Measurements from ENCODE around the gene VWCE.

Gene VWCE

DNA sequence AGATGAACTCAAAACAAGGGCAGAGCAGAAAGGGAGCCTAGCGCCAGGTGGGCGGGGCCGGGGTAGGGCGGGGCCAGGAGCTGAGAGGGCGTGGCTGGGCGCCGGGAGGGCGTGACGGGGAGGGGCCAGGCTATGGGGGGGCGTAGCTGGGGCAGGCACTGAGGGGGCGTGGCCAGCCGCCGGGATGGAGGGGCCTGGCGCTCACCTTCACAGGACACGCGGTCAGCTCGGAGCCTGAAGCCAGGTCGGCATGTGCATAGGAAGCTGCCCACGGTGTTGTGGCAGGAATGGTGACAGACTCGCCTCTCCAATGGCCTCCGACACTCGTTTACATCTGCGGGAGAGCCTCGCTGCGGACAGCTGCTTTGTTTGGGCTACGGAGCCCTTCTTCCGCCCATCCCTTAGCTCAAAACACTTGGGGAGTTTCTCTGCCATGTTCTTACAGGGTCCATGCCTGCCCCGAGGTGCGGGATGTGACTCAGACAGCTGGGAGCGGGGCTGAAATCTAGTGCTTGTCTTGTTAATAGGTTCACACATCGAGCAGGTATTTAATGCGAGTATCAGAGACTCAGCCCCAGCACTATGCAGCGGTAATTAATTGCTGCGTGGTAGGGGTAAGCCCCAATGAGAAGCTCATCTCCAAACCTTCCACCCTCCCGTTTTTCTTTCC, 13.4 kb downstream of the VWCE start:
- no peak for DNase-seq (ENCODE audit: low read depth)

DNA sequence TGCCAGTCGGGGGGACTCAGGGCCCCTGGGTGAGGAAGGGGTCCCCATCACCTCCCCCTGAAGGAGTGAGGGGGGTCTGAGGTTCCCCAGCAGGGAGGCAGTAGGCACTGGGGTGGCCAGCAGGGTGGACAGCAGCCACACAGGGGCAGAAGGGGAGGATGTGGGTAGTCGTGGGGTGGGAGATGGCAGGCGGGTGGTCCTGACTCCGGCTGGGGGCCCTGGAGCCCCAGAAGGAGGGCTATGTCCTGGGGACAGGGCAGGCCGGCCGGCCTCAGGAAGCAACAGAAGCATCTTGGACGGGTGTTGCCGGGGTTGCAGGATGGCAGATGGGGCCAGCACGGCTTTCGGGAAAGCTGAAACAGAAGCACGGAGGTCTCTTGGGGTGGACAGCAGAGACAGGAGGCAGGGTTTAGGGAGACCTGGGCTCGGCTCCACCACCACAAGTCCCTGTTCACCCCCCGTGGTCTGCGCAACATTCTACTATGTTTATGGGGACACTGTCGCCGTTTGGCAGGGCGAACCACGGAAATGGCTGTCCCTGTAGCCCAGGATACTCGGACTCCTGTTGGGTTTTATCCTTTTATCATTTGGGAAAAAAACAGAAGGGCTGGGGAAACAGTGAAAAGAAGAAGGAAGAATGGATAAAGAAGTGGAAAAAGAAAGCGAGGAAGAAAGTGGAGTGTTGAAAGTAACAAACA, 14.1 kb downstream of the VWCE start:
- DNase-seq (ENCODE audit: low read depth), result no peak

DNA sequence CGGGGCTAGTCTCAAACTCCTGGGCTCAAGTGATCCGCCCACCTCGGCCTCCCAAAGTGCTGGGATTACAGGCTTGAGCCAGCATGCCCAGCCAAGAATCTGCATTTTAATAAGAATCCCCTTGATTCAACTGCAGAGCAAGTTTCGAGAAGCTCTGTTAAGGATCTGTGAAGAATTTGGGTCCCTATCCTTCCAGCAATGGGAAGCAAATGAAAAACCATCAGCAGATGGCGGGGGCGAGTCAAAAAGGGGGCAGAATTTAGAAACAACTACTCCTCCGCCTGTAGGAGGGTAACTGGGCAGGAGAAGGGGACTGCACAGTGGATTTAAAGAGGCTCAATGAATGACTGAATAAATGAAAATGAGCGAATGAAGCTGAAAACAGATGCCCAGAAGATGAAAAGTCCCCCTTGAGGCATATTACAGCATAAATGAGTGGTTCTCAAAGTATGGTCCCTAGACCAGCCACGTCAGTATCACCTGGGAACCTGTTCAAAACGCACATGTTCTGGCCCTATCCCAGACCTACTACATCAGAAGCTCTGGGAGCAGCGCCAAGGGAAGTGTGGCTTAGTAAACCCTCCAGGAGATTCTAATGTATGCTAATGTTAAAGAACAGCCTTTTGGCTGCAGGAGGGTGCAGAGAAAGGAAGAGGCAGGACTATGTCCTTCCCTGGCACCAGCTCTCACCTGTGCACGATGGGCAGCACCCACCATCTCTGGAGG, 15.0 kb downstream of the VWCE start:
- no peak for DNase-seq (ENCODE audit: low read depth)

DNA sequence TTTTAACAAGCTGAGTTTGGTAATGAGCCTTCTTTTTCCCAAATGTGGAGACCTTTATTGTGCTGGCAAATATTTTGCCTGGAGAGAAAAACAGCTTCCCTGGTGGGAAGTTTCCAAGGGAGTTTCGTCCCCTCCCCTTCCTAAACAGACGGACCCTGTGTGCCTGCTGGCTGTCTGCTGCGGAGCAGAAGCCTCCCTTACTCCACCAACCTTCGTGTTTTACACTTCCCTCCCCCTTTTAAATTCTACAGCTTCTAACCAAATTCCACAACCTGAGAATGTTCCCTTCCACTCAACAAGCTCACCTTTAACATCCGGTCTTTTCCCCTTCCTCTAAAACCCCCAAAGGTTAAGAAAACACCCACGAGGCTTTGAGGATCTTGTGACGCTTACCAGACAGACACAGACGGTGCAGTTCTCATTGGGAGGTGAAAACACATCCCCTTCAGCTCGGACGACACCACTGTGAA, 17.1 kb downstream of the VWCE start:
- DNase-seq (ENCODE audit: low read depth), result no peak

DNA sequence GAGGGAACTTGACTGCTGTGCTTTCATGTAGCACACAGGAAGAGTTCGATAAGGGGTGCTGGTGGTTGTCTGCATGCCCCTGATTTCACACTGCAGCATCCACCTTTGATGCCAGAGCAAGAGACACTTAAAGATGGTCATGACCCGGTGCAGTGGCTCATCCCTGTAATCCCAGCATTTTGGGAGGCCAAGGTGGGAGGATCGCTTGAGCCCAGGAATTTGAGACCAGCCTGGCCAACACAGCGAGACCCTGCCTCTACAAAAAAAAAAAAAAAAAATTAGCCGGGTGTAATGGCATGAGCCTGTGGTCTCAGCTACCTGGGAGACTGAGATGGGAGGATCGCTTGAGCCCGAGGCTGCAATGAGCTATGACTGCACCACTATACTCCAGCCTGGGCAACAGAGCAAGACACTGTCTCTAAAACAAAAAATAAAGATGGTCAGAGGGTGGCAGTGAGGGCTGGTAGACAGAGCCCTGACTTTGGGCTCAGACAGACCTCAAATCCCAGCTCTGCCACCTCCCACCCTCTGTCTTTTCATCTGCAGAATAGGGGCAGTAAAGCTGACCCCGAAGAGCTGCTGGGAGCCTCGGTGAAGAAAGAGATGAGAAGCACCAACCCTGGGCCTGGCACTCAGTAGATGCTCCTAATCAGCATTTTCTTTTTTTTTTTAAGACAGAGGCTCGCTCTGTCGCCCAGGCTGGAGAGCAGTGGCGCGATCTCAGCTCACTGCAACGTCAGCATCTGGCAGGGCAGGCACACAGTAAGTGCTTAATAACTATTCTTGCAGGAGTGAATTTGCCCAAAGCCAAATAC, 17.7 kb downstream of the VWCE start:
- DNase-seq (ENCODE audit: low read depth), result no peak

DNA sequence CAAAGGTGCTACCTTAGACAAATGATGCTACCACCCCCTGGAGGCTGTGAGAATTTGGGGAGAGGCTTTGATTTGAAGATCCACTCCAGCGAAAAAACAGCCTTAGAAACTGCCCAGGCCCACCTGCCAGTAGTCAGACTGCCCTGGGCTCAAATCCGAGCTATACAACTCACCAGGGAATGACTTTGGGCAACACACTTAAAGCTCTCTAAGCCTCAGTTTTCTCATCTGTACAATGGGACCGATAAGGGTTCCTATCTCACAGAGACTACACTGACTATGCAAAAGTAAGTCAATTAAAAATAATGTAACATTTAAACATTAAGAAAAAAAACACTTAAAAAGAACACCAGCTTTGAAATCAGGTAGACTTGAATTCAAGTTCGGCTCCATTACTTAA, 19.9 kb downstream of the VWCE start:
- no peak for DNase-seq (ENCODE audit: low read depth)

DNA sequence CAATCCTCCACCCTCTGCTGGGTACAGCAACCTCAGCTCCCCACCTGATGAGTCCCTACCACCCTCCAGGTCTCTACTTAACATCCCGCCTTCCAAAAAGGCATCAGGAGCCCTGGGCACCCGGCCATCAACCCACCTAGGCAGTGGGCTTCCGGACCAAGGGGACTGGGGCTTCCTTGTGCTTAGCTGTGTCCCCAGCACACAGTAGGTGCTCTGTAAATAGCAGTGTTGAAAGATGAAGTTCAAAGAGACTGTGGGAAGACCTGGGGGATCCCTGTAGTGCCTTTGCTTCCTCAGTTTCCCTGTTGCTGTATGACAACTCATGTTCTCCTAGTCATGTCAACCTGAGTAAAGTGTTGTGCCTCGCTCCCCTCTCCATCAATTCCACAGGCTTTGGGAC, 21.0 kb downstream of the VWCE start:
- DNase-seq (ENCODE audit: low read depth), result no peak

DNA sequence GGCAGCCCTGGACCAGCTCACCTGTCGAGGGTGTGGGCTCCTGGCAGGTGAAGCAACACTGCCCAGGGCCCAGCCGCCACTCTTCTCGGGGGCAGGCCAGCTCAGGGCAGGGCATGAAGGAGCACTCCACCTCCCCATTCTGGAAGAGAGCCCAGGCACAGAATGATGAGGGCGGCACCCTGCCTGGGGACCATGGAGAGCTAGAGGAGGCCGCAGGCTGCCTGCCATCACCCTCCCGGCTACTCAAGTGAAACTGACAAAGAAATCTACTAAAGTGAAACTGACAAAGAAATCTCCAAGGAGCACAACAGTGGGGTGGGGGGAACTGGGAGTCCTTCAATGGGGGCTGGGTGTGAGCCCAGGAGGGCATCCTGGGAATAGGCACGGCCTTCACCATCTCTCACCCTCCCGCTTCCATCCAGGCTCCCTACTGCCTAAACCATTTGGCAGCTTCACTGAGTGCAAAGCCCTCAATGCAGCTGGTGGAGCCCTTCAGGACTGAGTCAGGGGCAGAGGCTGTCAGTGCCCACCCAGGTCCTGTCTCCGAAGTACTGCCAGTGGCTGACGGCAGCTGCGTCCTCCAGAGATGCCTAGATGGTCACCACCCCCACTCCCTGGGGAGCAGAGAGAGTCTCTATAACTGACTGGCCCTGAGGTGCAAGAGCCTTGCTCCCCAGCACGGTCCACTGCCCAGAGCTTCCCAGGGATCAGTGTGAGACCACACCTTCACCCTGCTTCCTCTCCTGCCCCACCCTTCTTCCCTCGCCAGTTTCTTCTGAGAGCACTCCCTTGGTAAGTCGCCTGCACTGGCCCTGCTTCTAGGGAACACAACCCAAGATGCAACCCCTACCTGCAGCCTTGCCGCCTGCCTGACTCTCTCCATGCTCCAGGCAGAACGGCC, 21.7 kb downstream of the VWCE start:
- DNase-seq (ENCODE audit: low read depth), result no peak

DNA sequence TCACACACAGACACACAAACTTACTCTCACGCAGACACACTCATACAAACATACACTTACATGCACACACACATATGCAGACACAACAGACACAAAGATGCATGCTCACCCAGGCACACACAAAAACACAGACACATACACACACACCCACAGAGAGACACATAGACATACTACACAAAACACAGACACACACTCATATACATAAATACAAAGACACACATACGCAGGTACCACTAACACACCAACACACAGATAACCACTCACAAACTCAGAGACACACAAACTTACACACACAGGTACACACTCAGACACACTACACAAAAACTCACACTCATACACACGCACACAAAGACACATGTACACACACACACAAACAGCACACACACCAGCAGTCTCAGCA, 22.4 kb downstream of the VWCE start:
- DNase-seq (ENCODE audit: low read depth), result no peak

DNA sequence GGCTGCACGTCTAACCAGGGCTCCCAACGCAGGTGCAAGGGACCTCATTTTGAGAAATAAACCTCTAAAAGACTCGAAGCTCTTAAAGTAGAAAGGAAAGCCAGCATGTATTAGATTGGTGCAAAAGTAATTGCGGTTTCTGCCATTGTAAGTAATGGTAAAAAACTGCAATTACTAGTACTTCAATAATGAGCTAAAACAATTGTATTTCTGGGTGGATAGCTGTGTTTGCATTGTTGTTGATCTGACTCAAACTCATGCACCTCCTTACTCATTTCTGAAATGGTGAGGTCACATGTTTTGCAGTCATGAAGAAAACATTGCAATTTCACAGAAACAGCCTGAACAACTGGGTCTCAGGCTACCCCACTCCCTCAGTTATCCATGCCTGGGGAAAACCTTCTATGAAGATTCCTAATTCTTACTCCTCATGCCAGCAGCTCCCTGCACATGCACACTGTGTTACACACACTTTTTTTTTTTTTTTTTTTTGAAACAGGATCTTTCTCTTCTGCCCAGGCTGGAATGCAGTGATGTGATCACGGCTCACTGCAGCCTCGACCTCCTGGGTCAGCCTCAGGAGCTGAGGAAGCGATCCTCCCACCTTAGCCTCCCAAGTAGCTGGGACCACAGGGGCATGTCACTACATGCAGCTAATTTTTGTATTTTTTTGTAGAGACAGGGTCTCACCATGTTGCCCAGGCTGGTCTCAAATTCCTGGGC, 24.6 kb downstream of the VWCE start:
- no peak for DNase-seq (ENCODE audit: low read depth)

DNA sequence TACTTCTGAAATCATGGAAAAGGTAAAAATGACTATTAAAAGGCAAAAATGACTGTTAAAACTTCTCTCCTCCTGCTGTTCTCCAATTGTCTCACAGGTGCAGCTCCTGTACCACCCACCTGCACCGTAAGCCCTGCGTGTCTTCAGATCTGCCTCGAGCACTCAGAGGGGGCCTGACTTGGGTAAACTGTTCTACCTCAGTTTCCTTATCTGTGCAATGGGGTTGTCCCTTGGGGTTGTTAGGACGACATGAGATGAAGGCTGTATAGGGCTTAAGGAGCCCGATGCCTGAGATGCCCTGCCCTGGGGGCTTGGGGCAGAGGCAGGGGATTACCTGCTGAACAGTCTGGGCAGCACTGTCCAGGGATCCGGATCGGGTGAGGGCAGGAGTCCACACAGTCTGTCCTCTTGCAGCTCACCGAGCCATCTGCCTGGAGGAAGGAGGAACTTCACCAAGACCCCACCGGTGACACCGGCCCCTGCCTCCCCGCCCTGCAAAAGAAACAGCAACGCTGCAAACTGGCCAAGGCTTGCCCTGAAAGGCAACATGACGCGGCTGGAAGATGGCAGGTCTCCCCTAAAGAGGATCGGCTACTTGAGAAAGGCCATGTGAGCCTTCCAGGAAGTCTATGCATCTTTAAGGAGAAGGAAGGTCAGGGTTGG, 26.4 kb downstream of the VWCE start:
- no peak for DNase-seq (ENCODE audit: low read depth)

DNA sequence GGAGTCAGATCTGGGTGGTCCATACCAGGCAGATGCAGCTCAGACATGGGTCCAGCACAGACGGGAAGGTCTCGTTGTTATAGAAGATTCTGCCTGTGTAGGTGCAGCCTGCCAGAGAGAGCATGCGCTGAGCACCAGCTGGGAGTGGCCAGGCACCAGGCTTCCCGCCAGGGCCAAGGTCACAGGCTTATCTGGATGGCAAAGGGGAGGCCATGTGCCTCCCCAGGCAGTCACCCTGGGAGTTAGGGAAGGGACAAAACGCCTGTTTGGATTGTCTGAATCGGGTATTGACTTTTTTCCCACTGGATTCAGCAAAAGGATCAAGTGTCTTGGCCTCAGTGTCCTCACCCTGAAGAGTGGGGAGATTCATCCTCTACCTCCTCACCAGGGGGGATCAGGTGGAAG, 27.7 kb downstream of the VWCE start:
- DNase-seq (ENCODE audit: low read depth), result no peak

DNA sequence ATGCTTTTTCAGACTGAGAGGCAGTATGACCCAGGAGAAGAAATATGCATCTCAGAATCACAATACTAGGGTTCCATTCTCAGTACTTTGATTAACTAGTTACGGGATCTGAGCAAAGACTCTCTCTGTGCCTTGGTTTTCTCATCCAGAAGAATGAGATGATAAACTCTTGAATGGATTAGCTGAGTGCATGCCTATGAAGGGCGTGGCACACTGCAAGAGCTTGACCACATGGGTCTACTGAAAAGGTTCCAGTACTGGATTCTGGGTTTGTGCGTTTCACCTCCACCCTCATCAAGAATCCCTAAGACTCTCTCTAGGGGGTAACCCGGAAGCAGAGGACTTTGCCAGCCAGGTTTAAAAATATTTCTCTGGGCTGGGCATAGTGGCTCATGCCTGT, 28.5 kb downstream of the VWCE start:
- DNase-seq (ENCODE audit: low read depth), result no peak

DNA sequence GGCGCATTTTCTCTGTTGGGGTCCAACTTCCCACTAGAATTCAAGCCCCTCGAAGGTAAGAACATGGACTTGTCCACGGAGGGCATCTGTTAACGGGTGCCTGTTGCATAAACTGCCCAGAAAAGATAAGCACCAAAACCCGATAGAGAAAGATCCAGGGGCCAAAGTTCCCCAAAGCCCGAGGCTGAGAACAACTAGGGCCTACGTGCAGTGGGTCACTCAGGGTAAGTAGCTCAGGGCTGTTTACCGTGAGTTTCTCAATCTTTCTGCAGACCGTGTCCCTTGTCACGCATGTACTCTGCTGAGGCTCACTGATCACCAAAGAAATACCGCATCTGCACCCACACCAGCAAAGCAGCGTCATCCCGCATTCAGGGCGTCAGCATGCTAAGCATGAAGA, 29.8 kb downstream of the VWCE start:
- no peak for DNase-seq (ENCODE audit: low read depth)

DNA sequence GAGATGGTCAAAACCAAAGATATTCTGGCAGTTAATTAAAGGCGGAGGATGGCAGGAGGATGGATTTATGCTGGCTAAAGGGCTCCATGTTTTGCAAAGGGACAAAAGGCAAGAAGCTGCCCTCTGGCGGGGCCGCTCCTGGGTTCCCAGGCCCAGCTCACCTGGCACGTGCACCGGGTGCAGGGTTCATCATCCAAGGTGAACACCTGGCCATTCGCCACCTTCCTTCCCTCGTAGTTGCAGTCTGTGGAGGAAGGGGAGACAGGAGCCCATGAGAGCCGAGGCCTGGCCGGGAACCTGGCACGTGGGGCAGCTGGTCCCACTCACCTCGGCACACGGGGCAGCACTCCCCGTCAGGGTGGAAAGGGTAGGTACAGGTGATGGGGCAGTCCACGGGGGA, 30.3 kb downstream of the VWCE start:
- no peak for DNase-seq (ENCODE audit: low read depth)

DNA sequence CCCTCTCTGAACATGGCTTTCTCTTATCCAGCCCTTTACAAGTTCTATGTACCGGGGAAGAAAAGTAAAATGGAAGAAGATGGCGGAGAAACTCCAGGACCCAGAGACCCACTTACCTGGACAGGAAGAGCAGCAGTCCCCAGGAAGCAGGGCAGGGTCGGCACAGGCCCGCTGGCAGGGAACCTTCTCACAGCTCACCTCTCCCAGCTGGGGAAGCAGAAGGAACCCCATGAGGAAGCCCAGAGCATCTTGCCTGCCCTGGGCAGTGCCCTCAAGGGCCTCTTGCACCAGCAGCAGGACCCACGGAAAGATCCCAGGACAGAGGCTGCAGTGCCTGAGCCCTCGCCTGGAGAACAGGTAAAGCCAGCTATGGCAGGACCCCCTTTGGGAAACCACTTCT, 30.7 kb downstream of the VWCE start:
- DNase-seq (ENCODE audit: low read depth), result no peak

DNA sequence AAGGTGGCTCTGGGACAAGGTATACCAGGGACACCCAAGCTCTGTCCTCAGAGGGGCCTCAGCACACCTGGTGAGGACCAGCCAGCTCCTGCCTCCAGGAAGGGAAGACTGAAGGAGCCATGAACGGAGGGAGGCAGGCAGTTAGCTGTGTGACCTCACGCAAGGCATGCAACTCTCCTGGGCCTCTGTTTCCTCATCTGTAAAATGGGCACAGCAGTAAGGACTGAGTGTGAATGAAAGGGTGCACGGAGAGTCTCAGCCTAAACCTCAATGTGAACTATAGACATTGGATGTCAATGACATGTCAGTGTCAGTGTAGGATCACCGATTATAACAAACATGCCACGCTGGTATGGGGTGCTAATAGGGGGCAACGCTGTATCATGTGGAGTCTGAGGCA, 35.8 kb downstream of the VWCE start:
- no peak for DNase-seq (ENCODE audit: low read depth)

DNA sequence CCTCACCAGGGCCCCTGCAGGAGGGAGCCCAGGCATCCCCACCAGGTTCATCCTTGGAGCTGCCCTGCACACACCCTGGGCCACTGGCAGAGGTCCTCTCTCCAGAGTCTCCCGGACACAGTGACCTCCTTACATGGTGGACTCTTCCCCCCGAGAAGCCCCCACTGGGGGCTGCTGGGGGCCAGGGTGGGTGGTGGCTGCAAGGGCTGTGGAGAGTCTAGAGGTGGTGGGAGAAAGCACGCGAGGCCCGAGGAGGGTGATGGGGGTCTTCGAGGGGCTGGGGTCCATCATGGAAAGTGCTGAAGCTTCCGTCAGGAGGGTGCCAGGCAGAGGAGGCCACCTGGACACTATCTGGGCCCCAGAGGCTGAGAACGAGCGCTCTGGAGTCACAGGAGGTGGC, 36.6 kb downstream of the VWCE start:
- no peak for DNase-seq (ENCODE audit: low read depth)

DNA sequence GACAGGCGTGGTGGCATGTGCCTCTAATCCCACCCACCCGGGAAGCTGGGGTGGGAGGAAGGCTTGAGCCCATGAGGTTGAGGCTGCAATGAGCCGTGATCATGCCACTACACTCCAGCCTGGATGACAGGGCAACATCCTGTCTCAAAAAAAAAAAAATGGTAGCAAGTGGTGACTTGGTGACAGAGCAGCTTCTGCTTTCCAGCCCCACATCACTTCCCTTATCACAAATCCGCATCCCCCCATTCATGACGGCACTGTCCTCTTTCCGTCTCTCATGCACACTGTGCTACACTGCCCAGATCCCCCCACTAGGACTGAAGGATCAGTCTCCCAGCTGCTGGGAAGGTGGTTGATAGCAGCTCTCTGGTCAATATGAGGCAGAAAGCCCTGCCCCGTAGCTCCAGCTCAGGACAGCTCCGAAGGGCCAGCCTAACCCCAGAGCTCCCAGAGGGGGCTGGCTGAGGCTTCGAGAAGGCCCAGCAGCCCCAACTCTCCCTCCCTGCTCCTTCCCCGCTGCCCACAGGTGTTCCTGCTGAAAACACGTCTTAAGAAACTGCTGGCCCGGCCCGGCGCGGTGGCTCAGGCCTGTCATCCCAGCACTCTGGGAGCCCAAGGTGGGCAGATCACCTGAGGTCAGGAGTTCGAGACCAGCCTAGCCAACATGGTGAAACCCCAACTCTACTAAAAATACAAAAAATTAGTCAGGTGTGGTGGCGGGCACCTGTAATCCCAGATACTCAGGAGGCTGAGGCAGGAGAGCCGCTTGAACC, 38.2 kb downstream of the VWCE start:
- DNase-seq (ENCODE audit: low read depth), result no peak
